ENCODE measurements around the gene MEG3. TPM values are rescaled to one million over a fixed set of nuclear protein-coding genes. Genes with fewer than 3 reads are reported as not detected.

The MEG3 gene
- total and polyA plus RNA-seq, 2 experiments from 2014 or later: not detected

GRCh38 chr14:100887728-100888335 lies 61.9 kb downstream of the MEG3 start:
- H3K27ac Mint-ChIP-seq: no peak overlapping the region
- Histone ChIP-seq H2AFZ (no peak overlapping the region; the same call in 1 of the 2 replicates), H3F3A (replicated peaks; ENCODE audit: low read depth) (no peaks in the 10 kb centered on the region), H3K9me2 (ENCODE audit: insufficient read depth) (peaks cover 1% of the 10 kb centered on the region), H3K27me3 (ENCODE audit: insufficient read depth) (no peaks in the 10 kb centered on the region), H3K4me1 (ENCODE audit: insufficient read depth) (no peaks in the 10 kb centered on the region; the same call in 1 of the 2 replicates), H3K4me2 (no peak overlapping the region), H3K4me3 (no peak overlapping the region), H3K79me2 (replicated peaks; ENCODE audit: insufficient read depth) (no peaks in the 10 kb centered on the region), H3K36me3 (ENCODE audit: insufficient read depth) (no peaks in the 10 kb centered on the region), H3K27ac (ENCODE audit: low read depth) (no peak overlapping the region), H4K20me1 (replicated peaks; ENCODE audit: insufficient read depth) (no peaks in the 10 kb centered on the region)
- DNase-seq (ENCODE audit: low spot score) (no peak), ATAC-seq (no peak)
- peaks cover 4% of the 10 kb centered on the region for H3K27me3 Mint-ChIP-seq (ENCODE audit: insufficient read depth, low read depth, poor library complexity)
- no peak for TF ChIP-seq EZH2 (IDR thresholded peaks at IDR 0.05; ENCODE audit: low read depth, unreplicated experiment)
- TF ChIP-seq CREB1 (CRISPR knock-in tag; IDR thresholded peaks at IDR 0.05; ENCODE audit: low read depth): no peak
- no peak for TF ChIP-seq ZNF331 (CRISPR knock-in tag; IDR thresholded peaks at IDR 0.05; ENCODE audit: low read depth)
- TF ChIP-seq STAT1 (IDR thresholded peaks at IDR 0.05; ENCODE audit: unreplicated experiment): no peak
- no peak for TF ChIP-seq JUNB (IDR thresholded peaks at IDR 0.05; ENCODE audit: unreplicated experiment)
- no peak for TF ChIP-seq EZH2phosphoT487 (IDR thresholded peaks at IDR 0.05; ENCODE audit: unreplicated experiment)
- TF ChIP-seq REST (IDR thresholded peaks at IDR 0.05; ENCODE audit: unreplicated experiment): no peak
- no peak for TF ChIP-seq ETS1 (IDR thresholded peaks at IDR 0.05)
- TF ChIP-seq ZNF114 (CRISPR knock-in tag; IDR thresholded peaks at IDR 0.05): no peak
- no peak for TF ChIP-seq NANOG (IDR thresholded peaks at IDR 0.05; ENCODE audit: borderline replicate concordance)
- no peak for TF ChIP-seq ZNF462 (CRISPR knock-in tag; IDR thresholded peaks at IDR 0.05)
- TF ChIP-seq POLR2AphosphoS5 (IDR thresholded peaks at IDR 0.05; ENCODE audit: low read depth): no peak
- no peak for TF ChIP-seq CTCF (conservative IDR thresholded peaks at IDR 0.05; ENCODE audit: low read depth in 2 of 2)
- H3K4me1 Mint-ChIP-seq: peaks cover 17% of the 10 kb centered on the region
- peaks cover 2% of the 10 kb centered on the region; the same call in 2 of the 3 replicates for H3K36me3 Mint-ChIP-seq (ENCODE audit: low read depth)
- H3K4me3 Mint-ChIP-seq: no peak overlapping the region
- peaks cover 8% of the 10 kb centered on the region; the same call in 2 of the 3 replicates for H3K9me3 Mint-ChIP-seq

All from GM23338 (cell line).